Keratinocyte (primary cell): Measurements from ENCODE around the gene NANOS3. TPM values are rescaled to one million over a fixed set of nuclear protein-coding genes. Genes with fewer than 3 reads are reported as not detected.

Experiments
- DNase-seq: peaks from one replicate; pipeline ENCODE4 v3.0.0-alpha.2; 2011; ENCODE audit warnings: low read depth, missing footprints, low spot score
- FAIRE-seq: peaks from 2 replicates; lab custom pipeline; 2011; peaks lifted over from hg19 to GRCh38; lab: Jason Lieb, UNC
- H2AFZ ChIP-seq: 2 replicates; pipeline ENCODE4 v1.6.0; 2012; ENCODE audit warnings: low read length, control low read depth, inconsistent platforms; ENCODE audit not compliant: control insufficient read depth
- H3K27ac ChIP-seq: 2 replicates; pipeline ENCODE4 v1.5.1; 2011; ENCODE audit warnings: low read length; ENCODE audit not compliant: control insufficient read depth, insufficient read depth
- H3K27me3 ChIP-seq: 3 replicates; pipeline ENCODE4 v1.6.0; 2011; ENCODE audit warnings: low read length; ENCODE audit not compliant: control insufficient read depth, insufficient read depth; ENCODE audit errors: extremely low read depth
- H3K36me3 ChIP-seq, 2 experiments: 2 replicates in 1 of 2; 3 replicates in 1 of 2; pipeline ENCODE4 v1.5.1; 2011; ENCODE audit warnings: low read length in 2 of 2, mild to moderate bottlenecking in 1 of 2; ENCODE audit not compliant: control insufficient read depth in 2 of 2, insufficient read depth in 2 of 2; ENCODE audit errors: extremely low read depth in 1 of 2
- H3K4me1 ChIP-seq: 3 replicates; pipeline ENCODE4 v1.5.1; 2011; ENCODE audit warnings: low read length; ENCODE audit not compliant: control insufficient read depth, insufficient read depth; ENCODE audit errors: extremely low read depth
- H3K4me2 ChIP-seq: 3 replicates; pipeline ENCODE4 v1.6.0; 2011; ENCODE audit warnings: low read depth, low read length; ENCODE audit not compliant: control insufficient read depth, insufficient read depth; ENCODE audit errors: extremely low read depth
- H3K4me3 ChIP-seq, 3 experiments: fragments of 200-600 bp in 1 of 3; sonication (generic) in 1 of 3; 2 replicates in 2 of 3; 3 replicates in 1 of 3; pipeline ENCODE4 v1.5.1; 2011 to 2016; ENCODE audit warnings: low read length in 3 of 3, mild to moderate bottlenecking in 3 of 3, control low read depth in 2 of 3, inconsistent platforms in 1 of 3, low read depth in 1 of 3, mixed read lengths in 1 of 3, mixed run types in 1 of 3, moderate library complexity in 1 of 3; ENCODE audit not compliant: control insufficient read depth in 2 of 3, insufficient read depth in 2 of 3; ENCODE audit errors: extremely low read depth in 1 of 3
- H3K79me2 ChIP-seq: 2 replicates; pipeline ENCODE4 v1.6.0; 2012; ENCODE audit warnings: low read length; ENCODE audit not compliant: control insufficient read depth, insufficient read depth
- H3K9ac ChIP-seq: 3 replicates; pipeline ENCODE4 v1.6.0; 2011; ENCODE audit warnings: low read length; ENCODE audit not compliant: control insufficient read depth, insufficient read depth; ENCODE audit errors: extremely low read depth
- H3K9me1 ChIP-seq: 3 replicates; pipeline ENCODE4 v1.6.0; 2011; ENCODE audit warnings: low read length; ENCODE audit not compliant: control insufficient read depth, insufficient read depth; ENCODE audit errors: extremely low read depth
- H3K9me3 ChIP-seq: 2 replicates; pipeline ENCODE4 v1.5.1; 2012; ENCODE audit warnings: low read depth, low read length; ENCODE audit not compliant: control insufficient read depth
- H4K20me1 ChIP-seq: 3 replicates; pipeline ENCODE4 v1.6.0; 2011; ENCODE audit warnings: low read length; ENCODE audit not compliant: control insufficient read depth, insufficient read depth; ENCODE audit errors: extremely low read depth
- EZH2 ChIP-seq: IDR thresholded peaks from one replicate; pipeline ENCODE4 v1.6.1; 2012; ENCODE audit warnings: inconsistent platforms, mild to moderate bottlenecking, low read length, moderate library complexity
- dilution Hi-C: fragments of 300-500 bp; cut with MboI; formaldehyde crosslinking; loops from one replicate; pipeline ENCODE4 v1.7.0; 2020; ENCODE audit warnings: low sequenced_read_pairs; ENCODE audit not compliant: extremely low pct_ligation_motif_present
- polyA plus RNA-seq, 5 experiments: library from polyadenylated mRNA; depleted of rRNA in 3 of 5; stranded (reverse) in 3 of 5; stranded (forward) in 1 of 5; unstranded in 1 of 5; fragments of >200 nt; gene quantifications; 1 replicate in 1 of 5; 2 replicates in 3 of 5; 3 replicates in 1 of 5; pipeline versions ENCODE4 v1.2.1 to v1.2.3, GENCODE V29; 2011 to 2012; ENCODE audit warnings: missing spikeins in 2 of 5, low read depth in 1 of 5, low replicate concordance in 1 of 5
- TF ChIP-seq, protein P1 (sequence below), 3 experiments: IDR thresholded peaks in 1 of 3; conservative IDR thresholded peaks in 1 of 3; optimal IDR thresholded peaks in 1 of 3; 2 replicates in 2 of 3; 3 replicates in 1 of 3; pipeline versions ENCODE3 to v1.5.1; 2011; ENCODE audit warnings: low read length in 3 of 3, mild to moderate bottlenecking in 3 of 3, moderate library complexity in 2 of 3, control low read depth in 1 of 3, inconsistent platforms in 1 of 3; ENCODE audit not compliant: insufficient read depth in 2 of 3; ENCODE audit errors: extremely low read depth in 1 of 3

NANOS3 gene
- polyA plus RNA-seq, 1 donor (not counting 4 experiments of a cell fraction or from before 2014, with no cell fraction given): 0.18 TPM

DNA sequence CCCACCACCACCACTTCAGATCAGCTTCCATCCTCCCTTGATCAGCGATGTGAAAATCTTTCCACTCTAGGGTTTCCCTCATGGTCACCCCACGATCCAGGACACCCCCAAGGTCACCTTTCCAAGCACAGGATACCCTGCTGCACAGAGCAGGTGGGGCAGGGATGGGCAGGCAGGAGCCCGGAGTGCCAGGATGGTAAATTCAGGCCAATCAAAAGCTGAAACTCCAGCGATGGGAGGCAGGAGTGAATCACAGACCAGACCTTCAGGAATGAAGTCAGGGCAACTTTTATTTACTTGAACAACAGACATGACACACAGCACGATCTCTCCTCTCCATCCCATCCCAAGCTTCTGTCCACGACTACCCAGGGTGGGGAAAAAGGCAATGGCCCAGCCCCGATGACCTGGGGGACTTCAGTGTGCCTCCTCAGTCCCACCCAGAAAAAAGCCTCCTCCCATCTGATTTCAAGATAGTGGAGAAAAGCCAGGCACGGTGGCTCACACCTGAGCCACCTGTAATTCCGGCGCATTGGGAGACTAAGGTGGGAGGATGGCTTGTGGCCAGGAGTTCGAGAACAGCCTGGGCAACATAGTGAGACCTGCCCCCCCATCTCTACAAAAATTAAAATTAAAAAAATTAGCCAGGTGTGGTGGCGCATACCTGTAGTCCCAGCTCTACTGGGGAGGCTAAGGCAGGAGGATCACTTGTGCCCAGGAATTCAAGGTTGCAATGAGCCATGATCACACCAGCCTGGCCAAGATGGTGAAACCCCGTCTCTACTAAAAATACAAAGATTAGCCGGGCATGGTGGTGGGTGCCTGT lies 42.5 kb upstream of the NANOS3 start:
- H3K9ac ChIP-seq: peak overlapping the region; percentile 45
- DNase-seq: no peak

GRCh38 chr19:13835791-13836723 lies 40.9 kb upstream of the NANOS3 start:
- H3K4me3 ChIP-seq: no peak overlapping the region
- H3K9me1 ChIP-seq: no peaks in the 10 kb centered on the region
- peak overlapping the region; percentile 29 for H3K27ac ChIP-seq
- H3K4me2 ChIP-seq: no peak overlapping the region
- TF ChIP-seq, protein P1, sequence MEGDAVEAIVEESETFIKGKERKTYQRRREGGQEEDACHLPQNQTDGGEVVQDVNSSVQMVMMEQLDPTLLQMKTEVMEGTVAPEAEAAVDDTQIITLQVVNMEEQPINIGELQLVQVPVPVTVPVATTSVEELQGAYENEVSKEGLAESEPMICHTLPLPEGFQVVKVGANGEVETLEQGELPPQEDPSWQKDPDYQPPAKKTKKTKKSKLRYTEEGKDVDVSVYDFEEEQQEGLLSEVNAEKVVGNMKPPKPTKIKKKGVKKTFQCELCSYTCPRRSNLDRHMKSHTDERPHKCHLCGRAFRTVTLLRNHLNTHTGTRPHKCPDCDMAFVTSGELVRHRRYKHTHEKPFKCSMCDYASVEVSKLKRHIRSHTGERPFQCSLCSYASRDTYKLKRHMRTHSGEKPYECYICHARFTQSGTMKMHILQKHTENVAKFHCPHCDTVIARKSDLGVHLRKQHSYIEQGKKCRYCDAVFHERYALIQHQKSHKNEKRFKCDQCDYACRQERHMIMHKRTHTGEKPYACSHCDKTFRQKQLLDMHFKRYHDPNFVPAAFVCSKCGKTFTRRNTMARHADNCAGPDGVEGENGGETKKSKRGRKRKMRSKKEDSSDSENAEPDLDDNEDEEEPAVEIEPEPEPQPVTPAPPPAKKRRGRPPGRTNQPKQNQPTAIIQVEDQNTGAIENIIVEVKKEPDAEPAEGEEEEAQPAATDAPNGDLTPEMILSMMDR (optimal IDR thresholded peaks at IDR 0.05 in 1 of 3, IDR thresholded peaks at IDR 0.05 in 1 of 3, conservative IDR thresholded peaks at IDR 0.05 in 1 of 3; ENCODE audit: extremely low read depth in 1 of 3, insufficient read depth in 2 of 3, low read length in 3 of 3): no peak
- no peak for TF ChIP-seq EZH2
- no peaks in the 10 kb centered on the region for H3K9me3 ChIP-seq
- H2AFZ ChIP-seq: no peak overlapping the region
- H3K36me3 ChIP-seq: peaks cover 37 to 46% of the 10 kb centered on the region in 2 experiments
- H3K9ac ChIP-seq: peak overlapping the region; percentile 39
- peaks cover 68% of the 10 kb centered on the region for H4K20me1 ChIP-seq
- peaks cover 36% of the 10 kb centered on the region for H3K79me2 ChIP-seq
- no peaks in the 10 kb centered on the region for H3K27me3 ChIP-seq
- FAIRE-seq (no peak), DNase-seq (no peak)
- H3K4me1 ChIP-seq: peaks cover 26% of the 10 kb centered on the region
- dilution Hi-C loops: no loop called here

More for the DNA sequence above, 42.5 kb upstream of the NANOS3 start:
- peaks cover 60% of the 10 kb centered on the region for H4K20me1 ChIP-seq
- peak overlapping the region; percentile 70 for H3K27ac ChIP-seq
- TF ChIP-seq EZH2: no peak
- TF ChIP-seq, protein P1 (optimal IDR thresholded peaks at IDR 0.05 in 1 of 3, IDR thresholded peaks at IDR 0.05 in 1 of 3, conservative IDR thresholded peaks at IDR 0.05 in 1 of 3; ENCODE audit: extremely low read depth in 1 of 3, insufficient read depth in 2 of 3, low read length in 3 of 3): no peak
- peaks cover 24% of the 10 kb centered on the region for H3K4me1 ChIP-seq
- peaks cover 31 to 35% of the 10 kb centered on the region in 2 experiments for H3K36me3 ChIP-seq
- no peaks in the 10 kb centered on the region for H3K9me3 ChIP-seq
- no peak overlapping the region for H3K4me3 ChIP-seq
- H3K79me2 ChIP-seq: peaks cover 20% of the 10 kb centered on the region
- no peaks in the 10 kb centered on the region for H3K9me1 ChIP-seq
- no peak overlapping the region for H2AFZ ChIP-seq
- peak; percentile 26 for FAIRE-seq
- dilution Hi-C loops: no loop called here
- H3K27me3 ChIP-seq: no peaks in the 10 kb centered on the region
- H3K4me2 ChIP-seq: no peak overlapping the region
